WTC11 (cell line): ENCODE data around the gene RSRP1. TPM values are rescaled to one million over a fixed set of nuclear protein-coding genes. Genes with fewer than 3 reads are reported as not detected.

Experiments
- ATAC-seq: fragments of 200-7000 bp; cut with Tn5 transposase; 2 replicates; pipeline ENCODE4 v1.10.0; 2021; ENCODE audit warnings: mild to moderate bottlenecking, moderate library complexity
- CTCF ChIA-PET: fragments of 300-600 bp; sonication (Branson Sonifier 250); formaldehyde crosslinking; loops from one replicate; lab custom pipeline; 2021; ENCODE audit warnings: antibody characterized with exemption; lab: Charles Lee
- POLR2A ChIA-PET: fragments of 350-600 bp; sonication (Branson Sonifier 250); formaldehyde crosslinking; loops from one replicate; lab custom pipeline; 2021; ENCODE audit warnings: antibody characterized with exemption; lab: Charles Lee
- DNase-seq: peaks from one replicate; pipeline ENCODE4 v3.0.0; 2021; ENCODE audit warnings: low spot score
- H3K27ac Mint-ChIP-seq: 2 replicates; pipeline ENCODE4 v1.8.0; 2021; ENCODE audit warnings: mixed read lengths
- H3K27me3 Mint-ChIP-seq: 2 replicates; pipeline ENCODE4 v1.8.0; 2021; ENCODE audit warnings: low read depth, mild to moderate bottlenecking, moderate library complexity, mixed read lengths
- H3K36me3 Mint-ChIP-seq: 2 replicates; pipeline ENCODE4 v1.8.0; 2021; ENCODE audit warnings: mixed read lengths
- H3K4me1 Mint-ChIP-seq: 2 replicates; pipeline ENCODE4 v1.8.0; 2022; ENCODE audit warnings: mixed read lengths
- H3K4me3 Mint-ChIP-seq: 2 replicates; pipeline ENCODE4 v1.8.0; 2021; ENCODE audit warnings: mild to moderate bottlenecking, moderate library complexity, mixed read lengths
- H3K9me3 Mint-ChIP-seq: 2 replicates; pipeline ENCODE4 v1.8.0; 2021; ENCODE audit warnings: mixed read lengths
- ATF1 ChIP-seq: sonication (generic); formaldehyde crosslinking; IDR thresholded peaks from 2 replicates; pipeline ENCODE4 v1.8.1; 2023; ENCODE audit warnings: mild to moderate bottlenecking, moderate library complexity, missing genetic modification reagents
- CREB1 ChIP-seq: sonication (generic); formaldehyde crosslinking; IDR thresholded peaks from 2 replicates; pipeline ENCODE4 v1.8.0; 2023; ENCODE audit warnings: mild to moderate bottlenecking, missing genetic modification reagents
- ESRRA ChIP-seq: sonication (generic); formaldehyde crosslinking; IDR thresholded peaks from 2 replicates; pipeline ENCODE4 v1.8.1; 2022; ENCODE audit warnings: mild to moderate bottlenecking, missing genetic modification reagents, borderline replicate concordance
- FOXJ3 ChIP-seq: sonication (generic); formaldehyde crosslinking; IDR thresholded peaks from 2 replicates; pipeline ENCODE4 v1.9.0; 2021; ENCODE audit warnings: missing genetic modification reagents, mild to moderate bottlenecking, borderline replicate concordance
- GRHL2 ChIP-seq: fragments of 250-450 bp; sonication (Bioruptor Pico); IDR thresholded peaks from 2 replicates; pipeline ENCODE4 v1.8.0; 2022; ENCODE audit warnings: mild to moderate bottlenecking, moderate library complexity; ENCODE audit not compliant: insufficient replicate concordance, severe bottlenecking
- JUN ChIP-seq: sonication (generic); formaldehyde crosslinking; IDR thresholded peaks from 2 replicates; pipeline ENCODE4 v1.8.0; 2023; ENCODE audit warnings: mild to moderate bottlenecking, missing genetic modification reagents
- MXD4 ChIP-seq: fragments of 250-450 bp; sonication (Bioruptor Pico); IDR thresholded peaks from 2 replicates; pipeline ENCODE4 v1.8.0; 2021; ENCODE audit warnings: mild to moderate bottlenecking, moderate library complexity, borderline replicate concordance
- NFATC4 ChIP-seq: fragments of 250-450 bp; sonication (Bioruptor Pico); IDR thresholded peaks from 2 replicates; pipeline ENCODE4 v1.9.0; 2021; ENCODE audit warnings: mild to moderate bottlenecking
- NFYB ChIP-seq: sonication (generic); formaldehyde crosslinking; conservative IDR thresholded peaks from 2 replicates; pipeline ENCODE4 v1.8.0; 2022; ENCODE audit warnings: low read depth, missing genetic modification reagents
- NR3C1 ChIP-seq: sonication (generic); formaldehyde crosslinking; conservative IDR thresholded peaks from 2 replicates; pipeline ENCODE4 v1.8.1; 2023; ENCODE audit warnings: low read depth, mild to moderate bottlenecking, missing genetic modification reagents
- OVOL2 ChIP-seq: fragments of 250-450 bp; sonication (Bioruptor Pico); IDR thresholded peaks from 2 replicates; pipeline ENCODE4 v1.9.0; 2021; ENCODE audit warnings: mild to moderate bottlenecking, borderline replicate concordance
- RELA ChIP-seq: sonication (generic); formaldehyde crosslinking; IDR thresholded peaks from 2 replicates; pipeline ENCODE4 v1.8.1; 2022; ENCODE audit warnings: missing genetic modification reagents, mild to moderate bottlenecking, borderline replicate concordance
- ZNF121 ChIP-seq: sonication (generic); formaldehyde crosslinking; IDR thresholded peaks from 2 replicates; pipeline ENCODE4 v1.8.0; 2023; ENCODE audit warnings: missing genetic modification reagents
- ZNF138 ChIP-seq: sonication (generic); formaldehyde crosslinking; conservative IDR thresholded peaks from 2 replicates; pipeline ENCODE4 v1.8.1; 2022; ENCODE audit warnings: mild to moderate bottlenecking, moderate library complexity, missing genetic modification reagents
- ZNF263 ChIP-seq: sonication (generic); formaldehyde crosslinking; IDR thresholded peaks from 2 replicates; pipeline ENCODE4 v1.8.1; 2022; ENCODE audit warnings: low read depth, mild to moderate bottlenecking, moderate library complexity, missing genetic modification reagents
- ZNF317 ChIP-seq: sonication (generic); formaldehyde crosslinking; IDR thresholded peaks from 2 replicates; pipeline ENCODE4 v1.8.1; 2023; ENCODE audit warnings: low read depth, mild to moderate bottlenecking, moderate library complexity, missing genetic modification reagents, borderline replicate concordance
- total RNA-seq: library from RNA; stranded (reverse); gene quantifications from 3 replicates; pipeline ENCODE4 v1.2.3, GENCODE V29; 2021
- TF ChIP-seq, protein P1 (sequence below): sonication (generic); formaldehyde crosslinking; IDR thresholded peaks from 2 replicates; pipeline ENCODE4 v1.8.1; 2023; ENCODE audit warnings: mild to moderate bottlenecking, missing genetic modification reagents
- TF ChIP-seq, protein P2 (sequence below): sonication (generic); formaldehyde crosslinking; IDR thresholded peaks from 2 replicates; pipeline ENCODE4 v1.8.1; 2022; ENCODE audit warnings: low read depth, missing genetic modification reagents, borderline replicate concordance
- TF ChIP-seq, protein P3 (sequence below): sonication (generic); formaldehyde crosslinking; IDR thresholded peaks from 2 replicates; pipeline ENCODE4 v1.8.1; 2022; ENCODE audit warnings: low read depth, mild to moderate bottlenecking, moderate library complexity, missing genetic modification reagents, borderline replicate concordance
- TF ChIP-seq, protein P4 (sequence below): sonication (generic); formaldehyde crosslinking; IDR thresholded peaks from 2 replicates; pipeline ENCODE4 v1.8.1; 2023; ENCODE audit warnings: mild to moderate bottlenecking, moderate library complexity, missing genetic modification reagents
- TF ChIP-seq, protein P5 (sequence below): fragments of 250-450 bp; sonication (Bioruptor Pico); IDR thresholded peaks from 2 replicates; pipeline ENCODE4 v2.1.2; 2022; ENCODE audit warnings: mild to moderate bottlenecking, moderate library complexity
- TF ChIP-seq, protein P6 (sequence below): fragments of 250-450 bp; sonication (Bioruptor Pico); IDR thresholded peaks from 2 replicates; pipeline ENCODE4 v1.9.0; 2021; ENCODE audit warnings: moderate library complexity, mild to moderate bottlenecking, inconsistent platforms, borderline replicate concordance
- TF ChIP-seq, protein P7 (sequence below): fragments of 250-450 bp; sonication (Bioruptor Pico); IDR thresholded peaks from 2 replicates; pipeline ENCODE4 v1.9.0; 2021; ENCODE audit warnings: mild to moderate bottlenecking
- TF ChIP-seq, protein P8 (sequence below): sonication (generic); formaldehyde crosslinking; IDR thresholded peaks from 2 replicates; pipeline ENCODE4 v1.8.0; 2022; ENCODE audit warnings: mild to moderate bottlenecking, missing genetic modification reagents

RSRP1 gene
- total RNA-seq, 1 experiment from 2014 or later: 78.1 TPM

DNA sequence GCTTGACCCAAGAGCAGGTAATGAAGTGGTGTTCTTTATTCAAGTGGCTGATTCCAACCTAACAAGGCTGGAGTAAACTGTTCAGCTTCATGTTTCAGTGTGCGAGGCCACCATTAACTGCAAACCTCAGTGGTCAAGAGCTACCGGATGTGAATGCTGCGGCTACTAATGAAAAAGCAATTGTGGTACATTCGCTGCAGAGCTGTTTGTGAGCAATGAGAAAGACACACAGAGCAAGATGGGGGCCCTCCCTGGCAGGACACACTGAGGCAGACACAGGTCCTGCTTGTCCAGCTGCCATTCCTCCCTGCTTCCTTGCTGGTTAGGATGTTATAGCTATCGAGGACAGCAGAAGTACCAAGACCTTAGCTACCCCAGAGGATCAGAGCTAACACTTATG is 41.1 kb downstream of the RSRP1 start:
- H3K4me1 Mint-ChIP-seq: peaks cover 13% of the 10 kb centered on the region
- no peak overlapping the region for H3K27ac Mint-ChIP-seq
- no peak for ATAC-seq
- H3K27me3 Mint-ChIP-seq: no peaks in the 10 kb centered on the region
- DNase-seq: no peak
- H3K4me3 Mint-ChIP-seq: no peak overlapping the region
- TF ChIP-seq, protein P1, sequence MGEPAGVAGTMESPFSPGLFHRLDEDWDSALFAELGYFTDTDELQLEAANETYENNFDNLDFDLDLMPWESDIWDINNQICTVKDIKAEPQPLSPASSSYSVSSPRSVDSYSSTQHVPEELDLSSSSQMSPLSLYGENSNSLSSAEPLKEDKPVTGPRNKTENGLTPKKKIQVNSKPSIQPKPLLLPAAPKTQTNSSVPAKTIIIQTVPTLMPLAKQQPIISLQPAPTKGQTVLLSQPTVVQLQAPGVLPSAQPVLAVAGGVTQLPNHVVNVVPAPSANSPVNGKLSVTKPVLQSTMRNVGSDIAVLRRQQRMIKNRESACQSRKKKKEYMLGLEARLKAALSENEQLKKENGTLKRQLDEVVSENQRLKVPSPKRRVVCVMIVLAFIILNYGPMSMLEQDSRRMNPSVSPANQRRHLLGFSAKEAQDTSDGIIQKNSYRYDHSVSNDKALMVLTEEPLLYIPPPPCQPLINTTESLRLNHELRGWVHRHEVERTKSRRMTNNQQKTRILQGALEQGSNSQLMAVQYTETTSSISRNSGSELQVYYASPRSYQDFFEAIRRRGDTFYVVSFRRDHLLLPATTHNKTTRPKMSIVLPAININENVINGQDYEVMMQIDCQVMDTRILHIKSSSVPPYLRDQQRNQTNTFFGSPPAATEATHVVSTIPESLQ (CRISPR knock-in tag): no peak
- TF ChIP-seq NR3C1 (no peak), ESRRA (CRISPR knock-in tag) (no peak), MXD4 (CRISPR knock-in tag) (no peak), RELA (CRISPR knock-in tag) (no peak), GRHL2 (CRISPR knock-in tag) (no peak), NFYB (CRISPR knock-in tag) (no peak), JUN (CRISPR knock-in tag) (no peak), ZNF138 (CRISPR knock-in tag) (no peak), ZNF121 (CRISPR knock-in tag) (no peak), FOXJ3 (CRISPR knock-in tag) (no peak), ZNF317 (CRISPR knock-in tag) (no peak)
- TF ChIP-seq, protein P2, sequence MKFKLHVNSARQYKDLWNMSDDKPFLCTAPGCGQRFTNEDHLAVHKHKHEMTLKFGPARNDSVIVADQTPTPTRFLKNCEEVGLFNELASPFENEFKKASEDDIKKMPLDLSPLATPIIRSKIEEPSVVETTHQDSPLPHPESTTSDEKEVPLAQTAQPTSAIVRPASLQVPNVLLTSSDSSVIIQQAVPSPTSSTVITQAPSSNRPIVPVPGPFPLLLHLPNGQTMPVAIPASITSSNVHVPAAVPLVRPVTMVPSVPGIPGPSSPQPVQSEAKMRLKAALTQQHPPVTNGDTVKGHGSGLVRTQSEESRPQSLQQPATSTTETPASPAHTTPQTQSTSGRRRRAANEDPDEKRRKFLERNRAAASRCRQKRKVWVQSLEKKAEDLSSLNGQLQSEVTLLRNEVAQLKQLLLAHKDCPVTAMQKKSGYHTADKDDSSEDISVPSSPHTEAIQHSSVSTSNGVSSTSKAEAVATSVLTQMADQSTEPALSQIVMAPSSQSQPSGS (CRISPR knock-in tag): no peak
- TF ChIP-seq, protein P3, sequence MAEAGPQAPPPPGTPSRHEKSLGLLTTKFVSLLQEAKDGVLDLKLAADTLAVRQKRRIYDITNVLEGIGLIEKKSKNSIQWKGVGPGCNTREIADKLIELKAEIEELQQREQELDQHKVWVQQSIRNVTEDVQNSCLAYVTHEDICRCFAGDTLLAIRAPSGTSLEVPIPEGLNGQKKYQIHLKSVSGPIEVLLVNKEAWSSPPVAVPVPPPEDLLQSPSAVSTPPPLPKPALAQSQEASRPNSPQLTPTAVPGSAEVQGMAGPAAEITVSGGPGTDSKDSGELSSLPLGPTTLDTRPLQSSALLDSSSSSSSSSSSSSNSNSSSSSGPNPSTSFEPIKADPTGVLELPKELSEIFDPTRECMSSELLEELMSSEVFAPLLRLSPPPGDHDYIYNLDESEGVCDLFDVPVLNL (CRISPR knock-in tag): no peak
- TF ChIP-seq, protein P4, sequence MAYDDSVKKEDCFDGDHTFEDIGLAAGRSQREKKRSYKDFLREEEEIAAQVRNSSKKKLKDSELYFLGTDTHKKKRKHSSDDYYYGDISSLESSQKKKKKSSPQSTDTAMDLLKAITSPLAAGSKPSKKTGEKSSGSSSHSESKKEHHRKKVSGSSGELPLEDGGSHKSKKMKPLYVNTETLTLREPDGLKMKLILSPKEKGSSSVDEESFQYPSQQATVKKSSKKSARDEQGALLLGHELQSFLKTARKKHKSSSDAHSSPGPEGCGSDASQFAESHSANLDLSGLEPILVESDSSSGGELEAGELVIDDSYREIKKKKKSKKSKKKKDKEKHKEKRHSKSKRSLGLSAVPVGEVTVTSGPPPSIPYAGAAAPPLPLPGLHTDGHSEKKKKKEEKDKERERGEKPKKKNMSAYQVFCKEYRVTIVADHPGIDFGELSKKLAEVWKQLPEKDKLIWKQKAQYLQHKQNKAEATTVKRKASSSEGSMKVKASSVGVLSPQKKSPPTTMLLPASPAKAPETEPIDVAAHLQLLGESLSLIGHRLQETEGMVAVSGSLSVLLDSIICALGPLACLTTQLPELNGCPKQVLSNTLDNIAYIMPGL (CRISPR knock-in tag): no peak
- H3K36me3 Mint-ChIP-seq: no peaks in the 10 kb centered on the region
- CTCF ChIA-PET: interaction anchor here (0.9 to 3.1 kb wide), 5 partner anchors 11 to 367 kb away, joined by 3 to 16 read pairs (median 3); no protein-coding TSS in a partner anchor
- POLR2A ChIA-PET: interaction anchor here (0.6 to 0.8 kb wide), 2 partner anchors 42 to 83 kb away, joined by 3 read pairs; no protein-coding TSS in a partner anchor
- H3K9me3 Mint-ChIP-seq: no peaks in the 10 kb centered on the region

DNA sequence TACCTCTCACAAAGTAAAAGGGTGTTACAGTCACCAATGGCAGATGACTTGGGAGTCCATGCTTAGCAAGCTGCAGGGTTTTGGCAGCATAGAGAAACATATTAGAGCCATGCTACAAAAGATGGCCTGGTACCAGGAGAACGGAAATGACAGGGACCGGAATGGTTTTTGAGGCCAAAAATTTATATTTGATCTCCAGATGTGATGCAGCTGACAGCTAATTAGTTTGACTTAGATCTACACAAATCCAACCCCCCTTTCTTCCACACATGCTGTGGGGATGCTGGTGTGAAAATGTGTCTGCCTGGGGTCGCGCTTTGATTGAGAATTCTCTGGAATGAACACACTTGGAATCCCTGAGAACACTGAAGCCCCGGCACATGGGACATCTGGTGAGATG is 41.5 kb downstream of the RSRP1 start:
- H3K4me3 Mint-ChIP-seq: no peak overlapping the region
- no peaks in the 10 kb centered on the region for H3K9me3 Mint-ChIP-seq
- H3K27ac Mint-ChIP-seq: no peak overlapping the region
- POLR2A ChIA-PET: interaction anchor here (0.6 to 0.8 kb wide), 2 partner anchors 42 to 83 kb away, joined by 3 read pairs; no protein-coding TSS in a partner anchor
- H3K4me1 Mint-ChIP-seq: peaks cover 15% of the 10 kb centered on the region
- DNase-seq (no peak), ATAC-seq (no peak)
- CTCF ChIA-PET: interaction anchor here (0.9 to 3.1 kb wide), 8 partner anchors 10 to 367 kb away, joined by 3 to 16 read pairs (median 4); partner anchors contain the start of gene SYF2
- no peaks in the 10 kb centered on the region for H3K36me3 Mint-ChIP-seq
- no peaks in the 10 kb centered on the region for H3K27me3 Mint-ChIP-seq
- TF ChIP-seq, protein P5, sequence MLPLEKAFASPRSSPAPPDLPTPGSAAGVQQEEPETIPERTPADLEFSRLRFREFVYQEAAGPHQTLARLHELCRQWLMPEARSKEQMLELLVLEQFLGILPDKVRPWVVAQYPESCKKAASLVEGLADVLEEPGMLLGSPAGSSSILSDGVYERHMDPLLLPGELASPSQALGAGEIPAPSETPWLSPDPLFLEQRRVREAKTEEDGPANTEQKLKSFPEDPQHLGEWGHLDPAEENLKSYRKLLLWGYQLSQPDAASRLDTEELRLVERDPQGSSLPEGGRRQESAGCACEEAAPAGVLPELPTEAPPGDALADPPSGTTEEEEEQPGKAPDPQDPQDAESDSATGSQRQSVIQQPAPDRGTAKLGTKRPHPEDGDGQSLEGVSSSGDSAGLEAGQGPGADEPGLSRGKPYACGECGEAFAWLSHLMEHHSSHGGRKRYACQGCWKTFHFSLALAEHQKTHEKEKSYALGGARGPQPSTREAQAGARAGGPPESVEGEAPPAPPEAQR (CRISPR knock-in tag): no peak
- TF ChIP-seq, protein P6, sequence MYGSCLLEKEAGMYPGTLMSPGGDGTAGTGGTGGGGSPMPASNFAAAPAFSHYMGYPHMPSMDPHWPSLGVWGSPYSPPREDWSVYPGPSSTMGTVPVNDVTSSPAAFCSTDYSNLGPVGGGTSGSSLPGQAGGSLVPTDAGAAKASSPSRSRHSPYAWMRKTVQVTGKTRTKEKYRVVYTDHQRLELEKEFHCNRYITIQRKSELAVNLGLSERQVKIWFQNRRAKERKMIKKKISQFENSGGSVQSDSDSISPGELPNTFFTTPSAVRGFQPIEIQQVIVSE (CRISPR knock-in tag): no peak
- no peak for TF ChIP-seq JUN (CRISPR knock-in tag)
- TF ChIP-seq, protein P7, sequence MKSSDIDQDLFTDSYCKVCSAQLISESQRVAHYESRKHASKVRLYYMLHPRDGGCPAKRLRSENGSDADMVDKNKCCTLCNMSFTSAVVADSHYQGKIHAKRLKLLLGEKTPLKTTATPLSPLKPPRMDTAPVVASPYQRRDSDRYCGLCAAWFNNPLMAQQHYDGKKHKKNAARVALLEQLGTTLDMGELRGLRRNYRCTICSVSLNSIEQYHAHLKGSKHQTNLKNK (CRISPR knock-in tag): no peak
- TF ChIP-seq, protein P8, sequence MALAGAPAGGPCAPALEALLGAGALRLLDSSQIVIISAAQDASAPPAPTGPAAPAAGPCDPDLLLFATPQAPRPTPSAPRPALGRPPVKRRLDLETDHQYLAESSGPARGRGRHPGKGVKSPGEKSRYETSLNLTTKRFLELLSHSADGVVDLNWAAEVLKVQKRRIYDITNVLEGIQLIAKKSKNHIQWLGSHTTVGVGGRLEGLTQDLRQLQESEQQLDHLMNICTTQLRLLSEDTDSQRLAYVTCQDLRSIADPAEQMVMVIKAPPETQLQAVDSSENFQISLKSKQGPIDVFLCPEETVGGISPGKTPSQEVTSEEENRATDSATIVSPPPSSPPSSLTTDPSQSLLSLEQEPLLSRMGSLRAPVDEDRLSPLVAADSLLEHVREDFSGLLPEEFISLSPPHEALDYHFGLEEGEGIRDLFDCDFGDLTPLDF (CRISPR knock-in tag): no peak
- TF ChIP-seq OVOL2: no peak
- TF ChIP-seq NFATC4: no peak
- no peak for TF ChIP-seq ATF1 (CRISPR knock-in tag)
- TF ChIP-seq CREB1: no peak
- TF ChIP-seq ZNF263 (CRISPR knock-in tag): no peak
